ENCODE measurements around the gene HINT2. TPM values are rescaled to one million over a fixed set of nuclear protein-coding genes. Genes with fewer than 3 reads are reported as not detected.

HINT2 gene
- total RNA-seq, 6 donors from 2014 or later = 15.7 to 57.9 (median 42.2) TPM

DNA sequence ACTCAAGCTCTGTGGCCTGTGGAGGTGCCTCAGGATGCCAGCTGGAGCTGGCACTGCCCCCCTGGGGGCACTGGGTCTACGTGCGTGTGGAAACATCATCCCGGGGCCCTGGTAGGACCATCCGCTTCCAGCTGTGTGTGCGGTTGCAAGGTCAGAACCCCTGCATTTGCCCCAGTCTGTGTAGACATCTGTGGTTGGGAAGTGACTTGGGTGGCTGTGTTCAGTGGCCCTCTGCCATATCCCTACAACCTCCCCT, 26.7 kb upstream of the HINT2 start:
- no peak for TF ChIP-seq EP300 (IDR thresholded peaks at IDR 0.05)
- TF ChIP-seq POLR2A (IDR thresholded peaks at IDR 0.05) = no peak
- TF ChIP-seq, protein P1, sequence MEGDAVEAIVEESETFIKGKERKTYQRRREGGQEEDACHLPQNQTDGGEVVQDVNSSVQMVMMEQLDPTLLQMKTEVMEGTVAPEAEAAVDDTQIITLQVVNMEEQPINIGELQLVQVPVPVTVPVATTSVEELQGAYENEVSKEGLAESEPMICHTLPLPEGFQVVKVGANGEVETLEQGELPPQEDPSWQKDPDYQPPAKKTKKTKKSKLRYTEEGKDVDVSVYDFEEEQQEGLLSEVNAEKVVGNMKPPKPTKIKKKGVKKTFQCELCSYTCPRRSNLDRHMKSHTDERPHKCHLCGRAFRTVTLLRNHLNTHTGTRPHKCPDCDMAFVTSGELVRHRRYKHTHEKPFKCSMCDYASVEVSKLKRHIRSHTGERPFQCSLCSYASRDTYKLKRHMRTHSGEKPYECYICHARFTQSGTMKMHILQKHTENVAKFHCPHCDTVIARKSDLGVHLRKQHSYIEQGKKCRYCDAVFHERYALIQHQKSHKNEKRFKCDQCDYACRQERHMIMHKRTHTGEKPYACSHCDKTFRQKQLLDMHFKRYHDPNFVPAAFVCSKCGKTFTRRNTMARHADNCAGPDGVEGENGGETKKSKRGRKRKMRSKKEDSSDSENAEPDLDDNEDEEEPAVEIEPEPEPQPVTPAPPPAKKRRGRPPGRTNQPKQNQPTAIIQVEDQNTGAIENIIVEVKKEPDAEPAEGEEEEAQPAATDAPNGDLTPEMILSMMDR (IDR thresholded peaks at IDR 0.05) = no peak
- no peak for TF ChIP-seq POLR2AphosphoS5 (IDR thresholded peaks at IDR 0.05)
- no peak overlapping the region for H3K4me3 ChIP-seq
- H3K27ac ChIP-seq = no peak overlapping the region
- WGBS, 2 donors = 50 to 83% methylated on average over 2 to 5 of the region's 5 CpGs
- H3K27me3 ChIP-seq = no peaks in the 10 kb centered on the region
- DNase-seq (peak in 1 of 2 donors; percentile 34), ATAC-seq (ENCODE audit: low FRiP score in 2 of 2) (no peak)
- H3K36me3 ChIP-seq = peaks cover 0 to 3% (median 0%) of the 10 kb centered on the region in 4 donors
- H3K9me3 ChIP-seq = no peaks in the 10 kb centered on the region
- peaks cover 27 to 41% (median 28%) of the 10 kb centered on the region in 4 donors for H3K4me1 ChIP-seq

DNA sequence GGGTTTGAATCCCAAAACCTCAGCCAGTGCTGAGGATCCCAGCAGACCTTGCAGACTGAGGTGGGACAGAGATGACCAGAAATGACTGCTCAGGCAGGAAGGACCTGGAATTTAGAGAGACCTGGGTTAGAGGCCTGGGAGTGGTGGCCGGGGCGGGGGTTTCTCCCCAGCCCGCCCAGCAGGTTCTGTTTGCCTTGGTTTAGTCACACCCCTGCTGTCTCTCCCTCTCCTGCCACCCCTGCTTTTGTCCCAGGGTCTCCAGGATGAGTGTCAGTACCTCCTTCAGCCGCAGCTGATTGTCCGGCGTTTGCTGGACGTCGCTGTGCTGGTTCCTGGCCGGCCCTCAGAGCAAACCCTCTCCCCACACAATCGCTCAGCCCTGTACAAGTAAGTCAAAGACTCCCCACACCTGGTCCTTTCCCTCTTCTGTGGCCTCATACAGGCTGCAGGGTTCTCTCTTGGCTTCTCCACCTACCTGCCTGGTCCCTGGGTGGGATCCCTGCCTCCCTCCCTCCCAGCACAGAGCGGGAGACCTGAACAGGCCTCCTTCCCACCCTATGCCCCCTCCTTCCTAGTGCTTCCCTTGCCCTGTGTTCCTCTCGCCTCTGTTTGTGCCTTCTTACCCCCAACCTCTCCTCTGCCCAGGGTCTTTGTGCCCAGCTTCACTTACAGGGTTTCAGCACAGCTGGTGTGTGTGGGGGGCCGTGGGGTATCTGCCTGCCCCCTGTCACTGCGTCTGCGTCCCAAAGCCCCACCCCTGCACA, 26.2 kb upstream of the HINT2 start:
- Histone ChIP-seq H3K27me3 (no peaks in the 10 kb centered on the region), H3K27ac (no peak overlapping the region), H3K36me3 (no peaks in the 10 kb centered on the region), H3K4me3 (no peak overlapping the region), H3K4me1 (peaks cover 23 to 36% (median 26%) of the 10 kb centered on the region in 4 donors), H3K9me3 (no peaks in the 10 kb centered on the region)
- DNase-seq = peak in 1 of 2 donors; percentile 58
- WGBS, 2 donors = 93 to 97% methylated on average over 12 to 15 of the region's 15 CpGs
- no peak for TF ChIP-seq EP300 (IDR thresholded peaks at IDR 0.05)
- no peak for TF ChIP-seq POLR2A (IDR thresholded peaks at IDR 0.05)
- no peak for TF ChIP-seq POLR2AphosphoS5 (IDR thresholded peaks at IDR 0.05)
- TF ChIP-seq, protein P1 (IDR thresholded peaks at IDR 0.05) = no peak
- ATAC-seq (ENCODE audit: low FRiP score in 2 of 2) = no peak

DNA sequence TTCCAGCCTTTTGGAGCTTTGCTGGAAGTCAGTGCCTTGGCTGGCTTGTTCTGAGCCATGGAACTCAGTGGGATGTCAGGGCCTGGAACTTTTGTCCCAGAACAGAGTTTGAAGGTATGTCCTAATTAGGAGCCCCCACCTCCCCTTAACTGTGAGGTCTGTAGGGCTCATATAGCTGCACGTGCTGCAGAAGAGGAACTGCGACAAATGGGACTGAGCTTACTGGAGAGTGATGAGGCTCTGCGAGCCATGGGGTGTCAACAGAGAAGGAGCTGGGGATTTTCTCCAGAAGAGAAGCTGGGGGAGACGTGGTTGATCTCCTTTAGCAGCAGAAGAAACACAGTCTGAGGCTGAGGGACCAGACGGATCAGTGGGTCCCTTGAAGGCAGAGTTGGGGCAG, 25.1 kb upstream of the HINT2 start:
- Histone ChIP-seq H3K27me3 (no peaks in the 10 kb centered on the region), H3K4me3 (no peak overlapping the region), H3K9me3 (no peaks in the 10 kb centered on the region), H3K36me3 (no peaks in the 10 kb centered on the region), H3K27ac (no peak overlapping the region), H3K4me1 (peaks cover 12 to 33% (median 21%) of the 10 kb centered on the region in 4 donors)
- DNase-seq (no peak), ATAC-seq (ENCODE audit: low FRiP score in 2 of 2) (no peak)
- TF ChIP-seq EP300 (IDR thresholded peaks at IDR 0.05) = no peak
- TF ChIP-seq POLR2A (IDR thresholded peaks at IDR 0.05) = no peak
- no peak for TF ChIP-seq POLR2AphosphoS5 (IDR thresholded peaks at IDR 0.05)
- TF ChIP-seq, protein P1 (IDR thresholded peaks at IDR 0.05) = no peak
- WGBS, 2 donors = 84 to 87% methylated on average over 5 of the region's 5 CpGs

DNA sequence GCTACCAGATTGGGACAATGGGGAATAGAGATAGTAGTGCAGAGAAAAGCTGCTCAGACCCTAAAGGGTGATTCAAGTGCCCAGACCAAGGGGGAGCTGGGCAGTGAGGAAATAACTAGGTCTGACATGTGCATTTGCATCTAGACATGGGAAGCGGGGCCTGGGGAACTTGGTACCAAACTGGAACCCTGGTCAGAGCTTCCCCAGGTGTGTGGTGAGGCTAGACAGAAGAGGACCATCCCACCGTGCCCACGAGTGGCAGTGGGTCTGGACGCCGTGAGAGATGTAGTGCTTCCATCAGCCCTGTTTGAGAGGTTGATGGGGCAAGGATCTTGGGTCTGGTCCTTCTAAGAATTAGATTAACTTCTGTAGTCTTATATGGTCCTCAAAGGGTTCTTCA, 21.8 kb upstream of the HINT2 start:
- no peaks in the 10 kb centered on the region for H3K9me3 ChIP-seq
- no peaks in the 10 kb centered on the region for H3K27me3 ChIP-seq
- H3K4me3 ChIP-seq = no peak overlapping the region
- H3K27ac ChIP-seq = peak overlapping the region in 1 of 4 donors; percentile 23
- H3K4me1 ChIP-seq = peaks cover 19 to 39% (median 29%) of the 10 kb centered on the region in 4 donors
- DNase-seq (no peak), ATAC-seq (ENCODE audit: low FRiP score in 2 of 2) (no peak)
- H3K36me3 ChIP-seq = no peaks in the 10 kb centered on the region
- WGBS, 2 donors = 91 to 96% methylated on average over 5 of the region's 5 CpGs
- no peak for TF ChIP-seq POLR2AphosphoS5 (IDR thresholded peaks at IDR 0.05)
- no peak for TF ChIP-seq POLR2A (IDR thresholded peaks at IDR 0.05)
- TF ChIP-seq, protein P1 (IDR thresholded peaks at IDR 0.05) = no peak
- no peak for TF ChIP-seq EP300 (IDR thresholded peaks at IDR 0.05)

DNA sequence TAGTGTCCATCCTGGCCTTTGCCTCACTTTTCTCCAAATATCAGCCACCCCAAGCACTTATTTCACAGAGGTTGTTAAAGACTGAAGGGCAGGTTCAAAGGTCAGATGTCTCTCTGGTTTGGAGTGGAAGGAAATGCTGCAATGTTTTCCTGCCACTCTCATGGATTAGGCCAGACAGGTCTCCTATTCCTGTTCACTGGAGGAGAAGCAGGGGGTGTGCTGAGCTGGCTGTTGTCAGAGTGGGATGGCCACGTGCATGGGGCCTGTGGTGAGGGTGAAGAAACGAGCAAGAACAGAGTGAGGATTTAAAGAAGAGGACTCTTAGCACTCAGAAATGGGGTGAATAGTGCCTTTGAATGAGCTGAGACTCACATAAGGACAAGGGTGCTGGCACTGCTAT, 20.9 kb upstream of the HINT2 start:
- WGBS, 2 donors = 71 to 73% methylated on average over 2 of the region's 2 CpGs
- H3K4me3 ChIP-seq = no peak overlapping the region
- no peaks in the 10 kb centered on the region for H3K9me3 ChIP-seq
- DNase-seq (no peak), ATAC-seq (ENCODE audit: low FRiP score in 2 of 2) (no peak)
- peak overlapping the region in 1 of 4 donors; percentile 23 for H3K27ac ChIP-seq
- no peaks in the 10 kb centered on the region for H3K27me3 ChIP-seq
- H3K4me1 ChIP-seq = peaks cover 23 to 40% (median 31%) of the 10 kb centered on the region in 4 donors
- H3K36me3 ChIP-seq = no peaks in the 10 kb centered on the region
- TF ChIP-seq POLR2AphosphoS5 (IDR thresholded peaks at IDR 0.05) (no peak), POLR2A (IDR thresholded peaks at IDR 0.05) (no peak), EP300 (IDR thresholded peaks at IDR 0.05) (no peak)
- TF ChIP-seq, protein P1 (IDR thresholded peaks at IDR 0.05) = no peak

Data from upper lobe of left lung (tissue), 6 donors.